ENCODE measurements around the gene ATG5.

The ATG5 gene

GRCh38 chr6:106255306-106255705 lies 70.3 kb downstream of the ATG5 start:
- H3K27me3 ChIP-seq (ENCODE audit: insufficient read depth, low read length): no peaks in the 10 kb centered on the region
- no CpG with 5 or more reads among the region's 3 CpGs for WGBS (ENCODE audit: extremely low coverage, insufficient coverage, insufficient read length)
- no peak overlapping the region for H2AK5ac ChIP-seq (ENCODE audit: low read length)
- no peak overlapping the region for H4K8ac ChIP-seq (ENCODE audit: low read depth, low read length)
- H3K14ac ChIP-seq (ENCODE audit: low read length): no peak overlapping the region
- DNase-seq: no peak
- H3K4me1 ChIP-seq (ENCODE audit: control insufficient read depth in 1 of 2, insufficient read depth in 2 of 2, low read length in 2 of 2): no peaks in the 10 kb centered on the region
- H4K91ac ChIP-seq (ENCODE audit: low read depth, low read length): no peak overlapping the region
- peaks cover 2% of the 10 kb centered on the region for H3K79me2 ChIP-seq (ENCODE audit: control insufficient read depth, insufficient read depth, low read length, poor library complexity)
- no peak overlapping the region for H3K4ac ChIP-seq (ENCODE audit: low read depth, low read length)
- no peaks in the 10 kb centered on the region for H3K9me3 ChIP-seq (ENCODE audit: insufficient read depth, low read depth, low read length)
- no peak overlapping the region for H3K27ac ChIP-seq (ENCODE audit: low read depth, low read length)
- H2AFZ ChIP-seq (ENCODE audit: insufficient read depth, low read length, poor library complexity): no peak overlapping the region
- no peak overlapping the region for H3K4me3 ChIP-seq (ENCODE audit: low read depth, low read length)
- H2BK120ac ChIP-seq (ENCODE audit: insufficient read depth, low read length, poor library complexity): no peak overlapping the region
- no peak overlapping the region for H2BK5ac ChIP-seq (ENCODE audit: low read depth, low read length, poor library complexity)
- H3K23ac ChIP-seq (ENCODE audit: low read length): no peak overlapping the region
- H4K12ac ChIP-seq (ENCODE audit: low read depth, low read length): no peak overlapping the region
- no peak overlapping the region for H2BK12ac ChIP-seq (ENCODE audit: low read length)
- H3K79me1 ChIP-seq (ENCODE audit: low read length): no peaks in the 10 kb centered on the region
- H3K36me3 ChIP-seq (ENCODE audit: control insufficient read depth in 1 of 2, insufficient read depth in 2 of 2, low read length in 2 of 2): peaks cover 0 to 2% of the 10 kb centered on the region in 2 experiments
- H3K9ac ChIP-seq (ENCODE audit: low read length): no peak overlapping the region
- no peak overlapping the region for H3K4me2 ChIP-seq (ENCODE audit: low read length)
- H3K18ac ChIP-seq (ENCODE audit: low read length): no peak overlapping the region

- H3K4me1 ChIP-seq (ENCODE audit: control insufficient read depth in 1 of 2, insufficient read depth in 2 of 2, low read length in 2 of 2): no peaks in the 10 kb centered on the region
- H2AK5ac ChIP-seq (ENCODE audit: low read length): no peak overlapping the region
- H4K91ac ChIP-seq (ENCODE audit: low read depth, low read length): no peak overlapping the region
- no peak for DNase-seq
- H3K27me3 ChIP-seq (ENCODE audit: insufficient read depth, low read length): no peaks in the 10 kb centered on the region
- no peak overlapping the region for H2BK120ac ChIP-seq (ENCODE audit: insufficient read depth, low read length, poor library complexity)
- H4K12ac ChIP-seq (ENCODE audit: low read depth, low read length): no peak overlapping the region
- no peak overlapping the region for H3K4me2 ChIP-seq (ENCODE audit: low read length)
- H3K18ac ChIP-seq (ENCODE audit: low read length): no peak overlapping the region
- no peak overlapping the region for H2BK12ac ChIP-seq (ENCODE audit: low read length)
- H2BK5ac ChIP-seq (ENCODE audit: low read depth, low read length, poor library complexity): no peak overlapping the region
- no peak overlapping the region for H3K23ac ChIP-seq (ENCODE audit: low read length)
- no peak overlapping the region for H3K27ac ChIP-seq (ENCODE audit: low read depth, low read length)
- H2AFZ ChIP-seq (ENCODE audit: insufficient read depth, low read length, poor library complexity): no peak overlapping the region
- H3K14ac ChIP-seq (ENCODE audit: low read length): no peak overlapping the region
- no peak overlapping the region for H3K4ac ChIP-seq (ENCODE audit: low read depth, low read length)
- H3K9ac ChIP-seq (ENCODE audit: low read length): no peak overlapping the region
- peaks cover 2% of the 10 kb centered on the region for H3K79me2 ChIP-seq (ENCODE audit: control insufficient read depth, insufficient read depth, low read length, poor library complexity)
- H4K8ac ChIP-seq (ENCODE audit: low read depth, low read length): no peak overlapping the region
- H3K79me1 ChIP-seq (ENCODE audit: low read length): no peaks in the 10 kb centered on the region
- no peak overlapping the region for H3K4me3 ChIP-seq (ENCODE audit: low read depth, low read length)
- peaks cover 0 to 2% of the 10 kb centered on the region in 2 experiments for H3K36me3 ChIP-seq (ENCODE audit: control insufficient read depth in 1 of 2, insufficient read depth in 2 of 2, low read length in 2 of 2)
- H3K9me3 ChIP-seq (ENCODE audit: insufficient read depth, low read depth, low read length): no peaks in the 10 kb centered on the region
Measured at GRCh38 chr6:106254636-106255035, 70.9 kb downstream of the ATG5 start.

GRCh38 chr6:106253731-106254130 lies 71.8 kb downstream of the ATG5 start:
- H3K9ac ChIP-seq (ENCODE audit: low read length): no peak overlapping the region
- H3K14ac ChIP-seq (ENCODE audit: low read length): no peak overlapping the region
- peaks cover 0 to 2% of the 10 kb centered on the region in 2 experiments for H3K36me3 ChIP-seq (ENCODE audit: control insufficient read depth in 1 of 2, insufficient read depth in 2 of 2, low read length in 2 of 2)
- H3K18ac ChIP-seq (ENCODE audit: low read length): no peak overlapping the region
- H3K23ac ChIP-seq (ENCODE audit: low read length): no peak overlapping the region
- no CpG with 5 or more reads among the region's 1 CpG for whole genome bisulfite sequencing (ENCODE audit: extremely low coverage, insufficient coverage, insufficient read length)
- peaks cover 2% of the 10 kb centered on the region for H3K79me2 ChIP-seq (ENCODE audit: control insufficient read depth, insufficient read depth, low read length, poor library complexity)
- no peak overlapping the region for H2AK5ac ChIP-seq (ENCODE audit: low read length)
- no peak overlapping the region for H4K8ac ChIP-seq (ENCODE audit: low read depth, low read length)
- no peak overlapping the region for H3K4me3 ChIP-seq (ENCODE audit: low read depth, low read length)
- no peaks in the 10 kb centered on the region for H3K4me1 ChIP-seq (ENCODE audit: control insufficient read depth in 1 of 2, insufficient read depth in 2 of 2, low read length in 2 of 2)
- H2AFZ ChIP-seq (ENCODE audit: insufficient read depth, low read length, poor library complexity): no peak overlapping the region
- H3K27me3 ChIP-seq (ENCODE audit: insufficient read depth, low read length): no peaks in the 10 kb centered on the region
- DNase-seq: no peak
- no peak overlapping the region for H3K4ac ChIP-seq (ENCODE audit: low read depth, low read length)
- no peak overlapping the region for H3K27ac ChIP-seq (ENCODE audit: low read depth, low read length)
- no peak overlapping the region for H2BK120ac ChIP-seq (ENCODE audit: insufficient read depth, low read length, poor library complexity)
- H4K12ac ChIP-seq (ENCODE audit: low read depth, low read length): no peak overlapping the region
- H3K4me2 ChIP-seq (ENCODE audit: low read length): no peak overlapping the region
- H2BK12ac ChIP-seq (ENCODE audit: low read length): no peak overlapping the region
- no peak overlapping the region for H4K91ac ChIP-seq (ENCODE audit: low read depth, low read length)
- H3K9me3 ChIP-seq (ENCODE audit: insufficient read depth, low read depth, low read length): no peaks in the 10 kb centered on the region
- no peak overlapping the region for H2BK5ac ChIP-seq (ENCODE audit: low read depth, low read length, poor library complexity)
- H3K79me1 ChIP-seq (ENCODE audit: low read length): no peaks in the 10 kb centered on the region

- H3K9me3 ChIP-seq (ENCODE audit: insufficient read depth, low read depth, low read length): no peaks in the 10 kb centered on the region
- no peak overlapping the region for H2BK12ac ChIP-seq (ENCODE audit: low read length)
- H3K27me3 ChIP-seq (ENCODE audit: insufficient read depth, low read length): no peaks in the 10 kb centered on the region
- no peak overlapping the region for H4K12ac ChIP-seq (ENCODE audit: low read depth, low read length)
- H3K36me3 ChIP-seq (ENCODE audit: control insufficient read depth in 1 of 2, insufficient read depth in 2 of 2, low read length in 2 of 2): peaks cover 0 to 2% of the 10 kb centered on the region in 2 experiments
- no peak overlapping the region for H4K8ac ChIP-seq (ENCODE audit: low read depth, low read length)
- DNase-seq: no peak
- no peak overlapping the region for H3K27ac ChIP-seq (ENCODE audit: low read depth, low read length)
- H3K79me1 ChIP-seq (ENCODE audit: low read length): no peaks in the 10 kb centered on the region
- no peak overlapping the region for H3K18ac ChIP-seq (ENCODE audit: low read length)
- no peak overlapping the region for H3K4me2 ChIP-seq (ENCODE audit: low read length)
- H2BK120ac ChIP-seq (ENCODE audit: insufficient read depth, low read length, poor library complexity): no peak overlapping the region
- no peak overlapping the region for H3K9ac ChIP-seq (ENCODE audit: low read length)
- H3K23ac ChIP-seq (ENCODE audit: low read length): no peak overlapping the region
- no peak overlapping the region for H3K4me3 ChIP-seq (ENCODE audit: low read depth, low read length)
- no peaks in the 10 kb centered on the region for H3K4me1 ChIP-seq (ENCODE audit: control insufficient read depth in 1 of 2, insufficient read depth in 2 of 2, low read length in 2 of 2)
- no peak overlapping the region for H2AK5ac ChIP-seq (ENCODE audit: low read length)
- no peak overlapping the region for H2BK5ac ChIP-seq (ENCODE audit: low read depth, low read length, poor library complexity)
- H4K91ac ChIP-seq (ENCODE audit: low read depth, low read length): no peak overlapping the region
- no CpG with 5 or more reads among the region's 1 CpG for WGBS (ENCODE audit: extremely low coverage, insufficient coverage, insufficient read length)
- no peak overlapping the region for H2AFZ ChIP-seq (ENCODE audit: insufficient read depth, low read length, poor library complexity)
- peaks cover 2% of the 10 kb centered on the region for H3K79me2 ChIP-seq (ENCODE audit: control insufficient read depth, insufficient read depth, low read length, poor library complexity)
- no peak overlapping the region for H3K14ac ChIP-seq (ENCODE audit: low read length)
- no peak overlapping the region for H3K4ac ChIP-seq (ENCODE audit: low read depth, low read length)
Measured at GRCh38 chr6:106253172-106253571, 72.4 kb downstream of the ATG5 start.

Measured in trophoblast cell (in vitro differentiated cells and primary cell).